Neural progenitor cell (in vitro differentiated cells): Measurements from ENCODE around the gene TWIST2. TPM values are rescaled to one million over a fixed set of nuclear protein-coding genes. Genes with fewer than 3 reads are reported as not detected.
A peak's percentile ranks its signal among the peaks of the same experiment; 100 is the strongest.

Experiments
- DNase-seq: peaks from one replicate; pipeline ENCODE4 v3.0.0-alpha.2; 2016; ENCODE audit warnings: low spot score
- H2AFZ ChIP-seq: fragments of 200-600 bp; sonication (generic); replicated peaks from 2 replicates; pipeline ENCODE4 v1.6.1; 2016; ENCODE audit warnings: antibody characterized with exemption
- H3F3A ChIP-seq: fragments of 200-600 bp; sonication (generic); 2 replicates; pipeline ENCODE4 v1.6.1; 2016; ENCODE audit warnings: antibody characterized with exemption, low read depth
- H3K27ac ChIP-seq: fragments of 200-600 bp; sonication (generic); 2 replicates; pipeline ENCODE4 v1.5.1; 2016; ENCODE audit warnings: mild to moderate bottlenecking
- H3K27me3 ChIP-seq: fragments of 200-600 bp; sonication (generic); 2 replicates; pipeline ENCODE4 v1.6.1; 2016; ENCODE audit warnings: mild to moderate bottlenecking, moderate library complexity
- H3K36me3 ChIP-seq: fragments of 200-600 bp; sonication (generic); 2 replicates; pipeline ENCODE4 v1.5.1; 2016
- H3K4me1 ChIP-seq: fragments of 200-600 bp; sonication (generic); 2 replicates; pipeline ENCODE4 v1.6.1; 2016; ENCODE audit warnings: mixed run types
- H3K4me2 ChIP-seq: fragments of 200-600 bp; sonication (generic); 2 replicates; pipeline ENCODE4 v1.6.1; 2016
- H3K4me3 ChIP-seq: fragments of 200-600 bp; sonication (generic); 2 replicates; pipeline ENCODE4 v1.5.1; 2016
- H3K79me2 ChIP-seq: fragments of 200-600 bp; sonication (generic); 2 replicates; pipeline ENCODE4 v1.6.1; 2016; ENCODE audit warnings: low read depth
- H3K9ac ChIP-seq: fragments of 200-600 bp; sonication (generic); 2 replicates; pipeline ENCODE4 v1.6.1; 2016
- H3K9me3 ChIP-seq: fragments of 200-600 bp; sonication (generic); 2 replicates; pipeline ENCODE4 v1.5.1; 2016; ENCODE audit warnings: low read depth
- H4K20me1 ChIP-seq: fragments of 200-600 bp; sonication (generic); 2 replicates; pipeline ENCODE4 v1.6.1; 2016; ENCODE audit warnings: low read depth
- H3K27ac Mint-ChIP-seq: 3 replicates; pipeline ENCODE4 v1.8.0; 2021; ENCODE audit warnings: mixed read lengths
- H3K27me3 Mint-ChIP-seq: 2 replicates; pipeline ENCODE4 v1.8.0; 2022; ENCODE audit warnings: low read depth, mild to moderate bottlenecking, inconsistent platforms, moderate library complexity, mixed read lengths; ENCODE audit not compliant: insufficient read depth
- H3K36me3 Mint-ChIP-seq: 3 replicates; pipeline ENCODE4 v1.8.0; 2021; ENCODE audit warnings: mixed read lengths
- H3K4me1 Mint-ChIP-seq: 3 replicates; pipeline ENCODE4 v1.8.0; 2021; ENCODE audit warnings: mixed read lengths
- H3K4me3 Mint-ChIP-seq: 3 replicates; pipeline ENCODE4 v1.8.0; 2021; ENCODE audit warnings: mild to moderate bottlenecking, moderate library complexity, mixed read lengths
- H3K9me3 Mint-ChIP-seq: 3 replicates; pipeline ENCODE4 v1.8.0; 2020; ENCODE audit warnings: mixed read lengths
- EZH2 ChIP-seq: fragments of 200-600 bp; sonication (generic); IDR thresholded peaks from 2 replicates; pipeline ENCODE4 v1.6.1; 2017; ENCODE audit warnings: antibody characterized with exemption, mild to moderate bottlenecking, moderate library complexity
- EZH2phosphoT487 ChIP-seq: fragments of 200-600 bp; sonication (generic); IDR thresholded peaks from 2 replicates; pipeline ENCODE4 v1.6.1; 2017; ENCODE audit warnings: antibody characterized with exemption
- total RNA-seq: library from RNA; depleted of rRNA; stranded (reverse); fragments of >200 nt; gene quantifications from 2 replicates; pipeline ENCODE4 v1.2.3, GENCODE V29; 2015; ENCODE audit warnings: low replicate concordance
- TF ChIP-seq, protein P1 (sequence below): fragments of 200-600 bp; sonication (generic); IDR thresholded peaks from 2 replicates; pipeline ENCODE4 v1.5.1; 2017; ENCODE audit warnings: antibody characterized with exemption, mild to moderate bottlenecking

Gene TWIST2
- total RNA-seq, 1 donor from 2014 or later: 0.51 TPM

DNA sequence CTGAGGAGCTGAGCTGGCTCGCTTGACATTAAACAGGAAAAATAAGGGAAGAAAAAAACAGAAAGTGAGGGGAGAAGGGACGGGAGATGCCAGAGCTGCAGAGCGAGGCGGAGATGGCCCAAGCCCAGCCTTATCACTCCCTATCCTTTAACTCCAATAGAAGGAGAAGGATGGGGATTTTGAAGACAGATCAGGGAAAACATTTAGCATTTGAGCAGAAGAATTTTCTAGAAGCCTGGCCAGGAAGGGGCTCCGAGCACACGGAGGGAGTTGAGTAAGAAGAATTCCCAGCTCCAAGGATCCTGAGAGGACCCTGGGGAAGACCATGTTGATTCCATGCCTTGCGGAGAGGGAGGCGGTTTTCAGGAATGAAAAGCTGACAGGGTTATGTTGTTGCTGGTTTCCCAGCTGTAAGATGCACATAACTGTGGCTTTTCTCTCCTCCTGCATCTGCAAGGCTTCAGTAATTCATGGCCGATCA is 35.6 kb downstream of the TWIST2 start:
- peaks cover 20% of the 10 kb centered on the region for H3K4me1 Mint-ChIP-seq
- H3K4me1 ChIP-seq: peaks cover 4% of the 10 kb centered on the region
- no peaks in the 10 kb centered on the region for H3K79me2 ChIP-seq
- H3K36me3 Mint-ChIP-seq: peaks cover 2% of the 10 kb centered on the region
- H3K4me3 ChIP-seq: no peak overlapping the region
- no peak overlapping the region for H3K4me2 ChIP-seq
- peak overlapping the region; percentile 22 for H3K27ac Mint-ChIP-seq
- H3K36me3 ChIP-seq: no peaks in the 10 kb centered on the region
- H3K27me3 Mint-ChIP-seq: peaks cover 2% of the 10 kb centered on the region
- DNase-seq: no peak
- no peak overlapping the region for H3K27ac ChIP-seq
- no peak overlapping the region for H3K9ac ChIP-seq
- H3F3A ChIP-seq: no peaks in the 10 kb centered on the region
- H3K9me3 ChIP-seq: no peaks in the 10 kb centered on the region
- no peaks in the 10 kb centered on the region for H3K27me3 ChIP-seq
- H2AFZ ChIP-seq: no peak overlapping the region
- TF ChIP-seq EZH2 (no peak), EZH2phosphoT487 (no peak)
- TF ChIP-seq, protein P1, sequence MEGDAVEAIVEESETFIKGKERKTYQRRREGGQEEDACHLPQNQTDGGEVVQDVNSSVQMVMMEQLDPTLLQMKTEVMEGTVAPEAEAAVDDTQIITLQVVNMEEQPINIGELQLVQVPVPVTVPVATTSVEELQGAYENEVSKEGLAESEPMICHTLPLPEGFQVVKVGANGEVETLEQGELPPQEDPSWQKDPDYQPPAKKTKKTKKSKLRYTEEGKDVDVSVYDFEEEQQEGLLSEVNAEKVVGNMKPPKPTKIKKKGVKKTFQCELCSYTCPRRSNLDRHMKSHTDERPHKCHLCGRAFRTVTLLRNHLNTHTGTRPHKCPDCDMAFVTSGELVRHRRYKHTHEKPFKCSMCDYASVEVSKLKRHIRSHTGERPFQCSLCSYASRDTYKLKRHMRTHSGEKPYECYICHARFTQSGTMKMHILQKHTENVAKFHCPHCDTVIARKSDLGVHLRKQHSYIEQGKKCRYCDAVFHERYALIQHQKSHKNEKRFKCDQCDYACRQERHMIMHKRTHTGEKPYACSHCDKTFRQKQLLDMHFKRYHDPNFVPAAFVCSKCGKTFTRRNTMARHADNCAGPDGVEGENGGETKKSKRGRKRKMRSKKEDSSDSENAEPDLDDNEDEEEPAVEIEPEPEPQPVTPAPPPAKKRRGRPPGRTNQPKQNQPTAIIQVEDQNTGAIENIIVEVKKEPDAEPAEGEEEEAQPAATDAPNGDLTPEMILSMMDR: no peak
- H4K20me1 ChIP-seq: no peaks in the 10 kb centered on the region
- peaks cover 4% of the 10 kb centered on the region for H3K9me3 Mint-ChIP-seq
- H3K4me3 Mint-ChIP-seq: no peak overlapping the region

DNA sequence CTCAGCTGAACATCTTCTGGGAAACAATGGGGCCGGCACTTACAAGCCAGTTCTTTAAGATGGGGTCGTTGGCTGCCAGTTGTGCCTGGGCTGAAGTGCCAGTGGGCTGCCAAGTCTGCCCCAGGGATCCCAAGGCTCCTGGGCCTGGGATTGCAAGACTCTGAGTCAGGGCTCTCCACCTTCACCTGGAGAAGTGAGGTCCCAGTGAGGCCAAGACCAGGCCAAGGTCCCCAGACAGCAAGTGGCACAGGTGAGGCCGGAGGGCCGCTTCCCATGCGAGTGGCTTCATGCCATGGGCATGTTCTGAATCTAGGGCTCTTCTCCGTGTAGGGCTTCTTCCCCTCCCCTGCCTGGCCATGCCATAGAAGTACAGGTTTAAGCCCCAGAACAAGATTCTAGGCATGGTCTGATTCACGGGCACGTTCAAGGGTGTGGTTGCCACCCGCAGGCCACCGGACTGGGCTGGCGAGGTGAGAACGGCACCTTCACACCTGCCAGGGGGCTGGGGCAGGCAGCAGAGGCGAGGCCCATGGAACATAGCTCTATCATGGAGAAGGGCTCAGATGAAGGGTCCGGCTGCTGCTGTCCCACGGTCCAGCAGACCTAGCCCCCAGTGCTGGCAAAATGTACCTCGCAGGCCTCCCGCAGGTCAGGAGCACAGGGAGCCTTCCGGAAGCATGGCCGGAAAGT is 36.4 kb downstream of the TWIST2 start:
- peaks cover 12% of the 10 kb centered on the region for H3K4me1 Mint-ChIP-seq
- Histone ChIP-seq H2AFZ (no peak overlapping the region), H4K20me1 (no peaks in the 10 kb centered on the region), H3K9ac (no peak overlapping the region), H3K36me3 (no peaks in the 10 kb centered on the region), H3K9me3 (no peaks in the 10 kb centered on the region), H3K27ac (no peak overlapping the region), H3K27me3 (no peaks in the 10 kb centered on the region), H3K79me2 (no peaks in the 10 kb centered on the region), H3K4me2 (no peak overlapping the region), H3F3A (no peaks in the 10 kb centered on the region), H3K4me1 (no peaks in the 10 kb centered on the region), H3K4me3 (no peak overlapping the region)
- DNase-seq: no peak
- peaks cover 2% of the 10 kb centered on the region for H3K27me3 Mint-ChIP-seq
- H3K36me3 Mint-ChIP-seq: peaks cover 2% of the 10 kb centered on the region
- peaks cover 4% of the 10 kb centered on the region for H3K9me3 Mint-ChIP-seq
- no peak overlapping the region for H3K27ac Mint-ChIP-seq
- no peak overlapping the region for H3K4me3 Mint-ChIP-seq
- TF ChIP-seq, protein P1: no peak
- no peak for TF ChIP-seq EZH2phosphoT487
- TF ChIP-seq EZH2: no peak

DNA sequence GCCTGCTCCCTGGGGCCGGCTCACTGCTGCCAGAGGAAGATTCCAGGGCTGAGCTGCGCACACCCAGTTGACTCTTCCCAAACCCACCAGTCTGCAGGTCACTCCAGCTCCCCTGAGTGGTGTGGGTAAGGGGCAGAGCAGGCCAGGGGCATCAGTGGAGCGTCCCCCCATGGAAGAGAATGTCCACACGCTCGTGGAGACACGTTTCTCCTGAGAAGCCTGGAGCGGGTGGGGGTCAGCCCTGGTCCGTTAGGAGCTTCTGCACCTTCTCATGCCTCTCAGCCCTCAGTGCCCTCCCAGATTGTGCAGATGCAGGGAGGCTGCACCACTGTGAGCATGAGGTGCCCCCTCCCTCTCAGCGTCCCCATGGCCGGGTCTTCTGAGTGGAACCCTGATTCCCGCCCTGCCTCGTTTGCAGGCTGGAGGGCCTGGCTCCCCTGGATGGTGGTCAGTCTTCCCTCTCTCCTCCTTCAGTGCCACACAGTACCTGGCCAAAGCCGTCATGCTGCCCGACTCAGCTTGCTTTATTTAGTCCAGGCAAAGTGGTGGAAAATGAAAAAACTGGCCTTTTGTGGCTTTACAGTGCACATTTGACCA is 37.0 kb downstream of the TWIST2 start:
- H3K27ac ChIP-seq: no peak overlapping the region
- TF ChIP-seq EZH2 (no peak), EZH2phosphoT487 (no peak)
- TF ChIP-seq, protein P1: no peak
- no peaks in the 10 kb centered on the region for H3F3A ChIP-seq
- H3K27me3 ChIP-seq: no peaks in the 10 kb centered on the region
- H2AFZ ChIP-seq: no peak overlapping the region
- no peaks in the 10 kb centered on the region for H3K36me3 ChIP-seq
- H3K79me2 ChIP-seq: no peaks in the 10 kb centered on the region
- H3K9ac ChIP-seq: no peak overlapping the region
- H4K20me1 ChIP-seq: no peaks in the 10 kb centered on the region
- H3K4me2 ChIP-seq: no peak overlapping the region
- Mint-ChIP-seq H3K4me1 (peaks cover 11% of the 10 kb centered on the region), H3K27ac (peak overlapping the region; percentile 78), H3K4me3 (no peak overlapping the region), H3K9me3 (peaks cover 4% of the 10 kb centered on the region), H3K36me3 (peaks cover 2% of the 10 kb centered on the region), H3K27me3 (peaks cover 2% of the 10 kb centered on the region)
- H3K4me1 ChIP-seq: no peaks in the 10 kb centered on the region
- H3K9me3 ChIP-seq: no peaks in the 10 kb centered on the region
- no peak overlapping the region for H3K4me3 ChIP-seq
- no peak for DNase-seq
